ENCODE measurements around the gene CLEC4D.

CLEC4D gene

DNA sequence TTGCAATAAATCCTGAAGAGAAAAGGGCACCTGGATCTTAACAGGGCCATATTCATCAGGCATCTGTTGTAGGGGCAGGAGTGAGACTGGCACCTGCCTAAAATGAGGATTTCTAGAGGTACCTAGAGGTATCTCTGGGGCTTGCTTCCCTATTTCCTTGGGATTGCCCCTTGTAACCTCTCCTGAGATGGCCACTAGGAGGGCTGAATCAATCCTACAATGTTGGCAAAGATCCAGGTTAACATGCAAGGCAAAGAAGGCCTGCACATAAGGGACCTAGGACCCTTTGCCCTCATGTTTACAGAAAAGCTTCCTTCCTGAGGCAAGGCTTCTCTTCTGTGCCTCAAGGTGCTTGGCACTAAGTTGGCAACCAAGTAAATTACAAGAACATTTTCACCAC lies 53.2 kb downstream of the CLEC4D start (continued):
- TF ChIP-seq ZNF155 (tag by site-specific recombination; IDR thresholded peaks at IDR 0.05) (no peak), SP7 (tag by site-specific recombination; IDR thresholded peaks at IDR 0.05) (no peak), ZBTB1 (tag by site-specific recombination; IDR thresholded peaks at IDR 0.05) (no peak), ZXDB (tag by site-specific recombination; IDR thresholded peaks at IDR 0.05) (no peak), PRDM1 (tag by site-specific recombination; IDR thresholded peaks at IDR 0.05) (no peak)

Data from HEK293 (cell line).